Measurements from ENCODE around the gene ZNF584.
A peak's percentile ranks its signal among the peaks of the same experiment; 100 is the strongest.
"Not testable (repeated sequence)": the region's sequence is repeated elsewhere in the genome, so short reads cannot be mapped to it uniquely, and the experiment has no call there.

The ZNF584 gene

GRCh38 chr19:58399903-58400302 is 8.5 kb upstream of the ZNF584 start:
- H3K4me3 ChIP-seq (replicated peaks; ENCODE audit: low read depth, low read length) = no peak overlapping the region
- no peak for DNase-seq (ENCODE audit: extremely low read depth, low read depth)
- TF ChIP-seq, protein P1, sequence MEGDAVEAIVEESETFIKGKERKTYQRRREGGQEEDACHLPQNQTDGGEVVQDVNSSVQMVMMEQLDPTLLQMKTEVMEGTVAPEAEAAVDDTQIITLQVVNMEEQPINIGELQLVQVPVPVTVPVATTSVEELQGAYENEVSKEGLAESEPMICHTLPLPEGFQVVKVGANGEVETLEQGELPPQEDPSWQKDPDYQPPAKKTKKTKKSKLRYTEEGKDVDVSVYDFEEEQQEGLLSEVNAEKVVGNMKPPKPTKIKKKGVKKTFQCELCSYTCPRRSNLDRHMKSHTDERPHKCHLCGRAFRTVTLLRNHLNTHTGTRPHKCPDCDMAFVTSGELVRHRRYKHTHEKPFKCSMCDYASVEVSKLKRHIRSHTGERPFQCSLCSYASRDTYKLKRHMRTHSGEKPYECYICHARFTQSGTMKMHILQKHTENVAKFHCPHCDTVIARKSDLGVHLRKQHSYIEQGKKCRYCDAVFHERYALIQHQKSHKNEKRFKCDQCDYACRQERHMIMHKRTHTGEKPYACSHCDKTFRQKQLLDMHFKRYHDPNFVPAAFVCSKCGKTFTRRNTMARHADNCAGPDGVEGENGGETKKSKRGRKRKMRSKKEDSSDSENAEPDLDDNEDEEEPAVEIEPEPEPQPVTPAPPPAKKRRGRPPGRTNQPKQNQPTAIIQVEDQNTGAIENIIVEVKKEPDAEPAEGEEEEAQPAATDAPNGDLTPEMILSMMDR (IDR thresholded peaks at IDR 0.05; ENCODE audit: low read depth, low read length, missing control alignments) = no peak

GRCh38 chr19:58400316-58400915 is 8.0 kb upstream of the ZNF584 start:
- TF ChIP-seq, protein P1 (IDR thresholded peaks at IDR 0.05; ENCODE audit: low read depth, low read length, missing control alignments) = no peak
- peak overlapping the region; percentile 69 for H3K4me3 ChIP-seq (replicated peaks; ENCODE audit: low read depth, low read length)
- no peak for DNase-seq (ENCODE audit: extremely low read depth, low read depth)

DNA sequence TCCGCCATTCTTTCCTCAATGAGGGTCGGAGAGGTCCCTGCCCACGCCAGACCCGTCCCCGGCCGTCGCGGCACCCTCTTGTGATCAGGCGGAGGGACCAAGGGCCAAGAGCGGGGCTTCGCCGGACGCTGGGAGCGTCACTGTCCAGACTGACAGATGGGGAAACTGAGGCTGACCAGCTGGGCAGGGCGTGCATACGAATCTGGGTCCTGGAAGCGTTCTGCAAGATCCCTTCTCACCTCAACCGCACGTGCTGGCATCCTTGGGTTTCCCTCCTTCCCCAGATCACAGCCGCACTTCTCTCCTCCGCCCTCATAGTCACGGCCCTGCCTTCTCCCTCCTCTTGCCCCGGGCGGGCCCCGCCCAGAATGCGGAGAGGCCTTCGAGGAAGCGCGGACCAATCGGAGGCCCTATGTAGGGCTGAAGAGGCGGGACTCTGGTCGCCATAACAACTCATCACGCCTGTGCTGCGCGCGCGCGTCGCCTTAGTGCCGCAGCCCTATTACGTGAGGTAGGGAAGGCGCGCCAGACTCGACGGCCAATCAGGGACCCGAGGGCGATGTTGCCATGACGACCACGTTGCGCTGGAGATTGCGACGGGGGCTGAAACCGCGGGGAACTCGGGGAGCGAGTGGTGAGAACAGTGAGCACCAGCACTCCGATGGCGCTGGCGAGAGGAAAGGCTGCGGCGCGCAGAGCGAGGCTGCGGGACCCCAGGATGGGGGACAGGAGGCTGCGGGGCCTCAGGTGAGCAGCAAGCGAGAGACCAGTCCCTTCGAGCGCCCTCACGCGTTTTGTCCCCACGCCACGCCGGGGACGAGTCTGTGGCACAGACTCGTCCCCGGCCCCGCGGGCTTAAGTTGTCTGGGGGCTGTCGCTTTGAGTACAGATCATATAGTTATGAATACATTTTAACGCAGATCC is 7.3 kb upstream of the ZNF584 start:
- H3K4me3 ChIP-seq (replicated peaks; ENCODE audit: low read depth, low read length) = peak overlapping the region; percentile 69
- DNase-seq (ENCODE audit: extremely low read depth, low read depth) = peak; percentile 98
- TF ChIP-seq, protein P1 (IDR thresholded peaks at IDR 0.05; ENCODE audit: low read depth, low read length, missing control alignments) = no peak

DNA sequence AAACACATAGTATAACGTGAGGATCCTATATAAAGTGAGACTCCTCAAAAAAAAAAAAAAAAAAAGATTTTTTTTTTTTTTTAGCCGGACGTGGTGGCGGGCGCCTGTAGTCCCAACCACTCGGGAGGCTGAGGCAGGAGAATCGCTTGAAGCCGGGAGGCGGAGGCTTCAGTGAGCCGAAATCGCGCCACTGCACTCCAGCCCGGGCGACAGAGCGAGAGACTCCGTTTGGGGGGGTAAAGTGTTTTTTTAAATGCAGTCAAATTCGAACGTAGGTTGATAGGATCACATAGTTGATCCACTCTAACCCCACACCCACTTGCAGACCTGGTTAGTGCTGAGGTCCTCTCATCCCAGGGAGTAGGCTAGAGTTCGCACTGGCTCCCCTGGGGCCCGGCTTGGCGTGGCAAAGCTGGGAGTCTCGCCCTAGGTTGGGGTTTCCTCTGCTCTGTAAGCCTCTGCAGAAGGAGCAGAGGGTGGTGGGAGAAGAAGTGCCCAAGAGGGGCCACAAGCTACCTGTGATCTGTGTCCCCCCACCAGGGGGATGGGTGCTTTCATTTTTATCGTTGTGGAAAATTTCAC is 6.5 kb upstream of the ZNF584 start:
- H3K4me3 ChIP-seq (replicated peaks; ENCODE audit: low read depth, low read length) = peak overlapping the region; percentile 69
- TF ChIP-seq, protein P1 (IDR thresholded peaks at IDR 0.05; ENCODE audit: low read depth, low read length, missing control alignments) = no peak
- DNase-seq (ENCODE audit: extremely low read depth, low read depth) = no peak

DNA sequence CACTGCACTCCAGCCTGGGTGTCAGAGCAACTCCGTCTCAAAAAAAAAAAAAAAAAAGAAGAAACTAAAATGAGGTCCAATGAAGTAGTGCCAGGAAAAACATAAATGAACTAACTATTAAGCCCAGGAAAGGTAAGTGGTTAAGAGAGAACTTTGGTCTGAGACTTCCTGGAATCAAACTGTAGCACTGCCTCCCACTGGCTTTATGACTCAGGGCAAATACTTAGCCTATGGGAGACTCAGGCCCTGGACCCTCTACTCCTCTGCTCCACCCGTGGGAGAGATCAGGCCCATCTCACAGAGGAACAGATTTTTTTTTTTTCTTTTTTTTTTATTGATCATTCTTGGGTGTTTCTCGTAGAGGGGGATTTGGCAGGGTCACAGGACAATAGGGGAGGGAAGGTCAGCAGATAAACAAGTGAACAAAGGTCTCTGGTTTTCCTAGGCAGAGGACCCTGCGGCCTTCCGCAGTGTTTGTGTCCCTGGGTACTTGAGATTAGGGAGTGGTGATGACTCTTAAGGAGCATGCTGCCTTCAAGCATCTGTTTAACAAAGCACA is 4.5 kb upstream of the ZNF584 start:
- H3K4me3 ChIP-seq (replicated peaks; ENCODE audit: low read depth, low read length); DNase-seq (ENCODE audit: extremely low read depth, low read depth): not testable (repeated sequence)

- DNase-seq (ENCODE audit: extremely low read depth, low read depth) = no peak
- TF ChIP-seq, protein P1 (IDR thresholded peaks at IDR 0.05; ENCODE audit: low read depth, low read length, missing control alignments) = peak; percentile 35
- peak overlapping the region; percentile 91 for H3K4me3 ChIP-seq (replicated peaks; ENCODE audit: low read depth, low read length)
Observed at GRCh38 chr19:58406818-58407657, 1.4 kb upstream of the ZNF584 start.

Measured in HFF-Myc (cell line).